ENCODE measurements around the gene MFNG. TPM values are rescaled to one million over a fixed set of nuclear protein-coding genes. Genes with fewer than 3 reads are reported as not detected.

The MFNG gene
- total and polyA plus RNA-seq, 4 donors = 14.3 to 46.7 (median 31.0) TPM

GRCh38 chr22:37440875-37441274 is 45.3 kb downstream of the MFNG start:
- ATAC-seq (ENCODE audit: insufficient read depth, low FRiP score) (no peak), DNase-seq (no peak)
- Histone ChIP-seq H3K9ac (ENCODE audit: insufficient read depth in 1 of 2, low read length in 2 of 2) (no peak overlapping the region), H3K27ac (ENCODE audit: low read depth in 1 of 2, low read length in 1 of 2) (no peak overlapping the region), H3K4me3 (no peak overlapping the region), H3K4me1 (ENCODE audit: control insufficient read depth in 5 of 5, insufficient read depth in 5 of 5, low read length in 5 of 5) (no peaks in the 10 kb centered on the region), H3K9me3 (ENCODE audit: control insufficient read depth in 4 of 4, insufficient read depth in 3 of 4, low read length in 3 of 4) (peaks cover 0 to 12% (median 3%) of the 10 kb centered on the region in 4 donors), H3K27me3 (ENCODE audit: control insufficient read depth in 3 of 3, insufficient read depth in 3 of 3, low read length in 2 of 3) (peaks cover 0 to 4% (median 0%) of the 10 kb centered on the region in 3 donors), H3K36me3 (ENCODE audit: control insufficient read depth in 4 of 4, insufficient read depth in 4 of 4, low read length in 4 of 4) (no peaks in the 10 kb centered on the region)
- WGBS, 2 donors = 91 to 95% methylated on average over 4 of the region's 4 CpGs
- TF ChIP-seq, protein P1, sequence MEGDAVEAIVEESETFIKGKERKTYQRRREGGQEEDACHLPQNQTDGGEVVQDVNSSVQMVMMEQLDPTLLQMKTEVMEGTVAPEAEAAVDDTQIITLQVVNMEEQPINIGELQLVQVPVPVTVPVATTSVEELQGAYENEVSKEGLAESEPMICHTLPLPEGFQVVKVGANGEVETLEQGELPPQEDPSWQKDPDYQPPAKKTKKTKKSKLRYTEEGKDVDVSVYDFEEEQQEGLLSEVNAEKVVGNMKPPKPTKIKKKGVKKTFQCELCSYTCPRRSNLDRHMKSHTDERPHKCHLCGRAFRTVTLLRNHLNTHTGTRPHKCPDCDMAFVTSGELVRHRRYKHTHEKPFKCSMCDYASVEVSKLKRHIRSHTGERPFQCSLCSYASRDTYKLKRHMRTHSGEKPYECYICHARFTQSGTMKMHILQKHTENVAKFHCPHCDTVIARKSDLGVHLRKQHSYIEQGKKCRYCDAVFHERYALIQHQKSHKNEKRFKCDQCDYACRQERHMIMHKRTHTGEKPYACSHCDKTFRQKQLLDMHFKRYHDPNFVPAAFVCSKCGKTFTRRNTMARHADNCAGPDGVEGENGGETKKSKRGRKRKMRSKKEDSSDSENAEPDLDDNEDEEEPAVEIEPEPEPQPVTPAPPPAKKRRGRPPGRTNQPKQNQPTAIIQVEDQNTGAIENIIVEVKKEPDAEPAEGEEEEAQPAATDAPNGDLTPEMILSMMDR (IDR thresholded peaks at IDR 0.05; ENCODE audit: control extremely low read depth, extremely low read depth) = no peak

DNA sequence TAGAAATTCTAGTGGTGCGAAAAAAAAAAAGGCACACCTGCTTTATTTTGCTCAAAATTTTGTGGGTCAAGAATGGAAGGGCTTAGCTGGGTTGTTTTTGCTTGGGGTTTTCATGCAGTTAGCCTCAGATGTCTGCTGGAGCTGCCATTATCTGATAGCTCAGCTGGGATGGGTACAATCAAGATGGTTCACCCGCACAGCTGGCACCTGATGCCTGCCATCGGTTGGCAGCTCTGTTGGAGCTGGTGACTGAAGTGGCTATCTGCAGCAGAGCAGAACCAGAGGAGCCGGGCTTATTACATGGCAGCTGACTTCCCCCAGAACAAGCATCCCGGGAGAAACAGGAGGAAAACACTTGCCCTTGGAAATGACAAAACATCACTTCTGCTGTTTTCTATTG is 46.8 kb downstream of the MFNG start:
- Histone ChIP-seq H3K4me3 (no peak overlapping the region), H3K9me3 (ENCODE audit: control insufficient read depth in 4 of 4, insufficient read depth in 3 of 4, low read length in 3 of 4) (peaks cover 0 to 12% (median 3%) of the 10 kb centered on the region in 4 donors), H3K36me3 (ENCODE audit: control insufficient read depth in 4 of 4, insufficient read depth in 4 of 4, low read length in 4 of 4) (no peaks in the 10 kb centered on the region), H3K27me3 (ENCODE audit: control insufficient read depth in 3 of 3, insufficient read depth in 3 of 3, low read length in 2 of 3) (peaks cover 0 to 3% (median under 1%) of the 10 kb centered on the region in 3 donors), H3K27ac (ENCODE audit: low read depth in 1 of 2, low read length in 1 of 2) (no peak overlapping the region), H3K4me1 (ENCODE audit: control insufficient read depth in 5 of 5, insufficient read depth in 5 of 5, low read length in 5 of 5) (peaks cover 0 to 5% (median 0%) of the 10 kb centered on the region in 5 donors), H3K9ac (ENCODE audit: insufficient read depth in 1 of 2, low read length in 2 of 2) (no peak overlapping the region)
- TF ChIP-seq, protein P1 (IDR thresholded peaks at IDR 0.05; ENCODE audit: control extremely low read depth, extremely low read depth) = no peak
- no peak for DNase-seq
- 66 to 96% methylated on average over 5 of the region's 5 CpGs for WGBS, 2 donors
- ATAC-seq (ENCODE audit: insufficient read depth, low FRiP score) = no peak

GRCh38 chr22:37435970-37436603 is 50.1 kb downstream of the MFNG start:
- Histone ChIP-seq H3K4me1 (ENCODE audit: control insufficient read depth in 5 of 5, insufficient read depth in 5 of 5, low read length in 5 of 5) (peaks cover 0 to 14% (median 0%) of the 10 kb centered on the region in 5 donors), H3K9me3 (ENCODE audit: control insufficient read depth in 4 of 4, insufficient read depth in 3 of 4, low read length in 3 of 4) (peaks cover 0 to 11% (median 3%) of the 10 kb centered on the region in 4 donors), H3K9ac (ENCODE audit: insufficient read depth in 1 of 2, low read length in 2 of 2) (no peak overlapping the region), H3K4me3 (no peak overlapping the region), H3K27me3 (ENCODE audit: control insufficient read depth in 3 of 3, insufficient read depth in 3 of 3, low read length in 2 of 3) (peaks cover 0 to 2% (median 0%) of the 10 kb centered on the region in 3 donors), H3K27ac (ENCODE audit: low read depth in 1 of 2, low read length in 1 of 2) (no peak overlapping the region), H3K36me3 (ENCODE audit: control insufficient read depth in 4 of 4, insufficient read depth in 4 of 4, low read length in 4 of 4) (no peaks in the 10 kb centered on the region)
- TF ChIP-seq, protein P1 (IDR thresholded peaks at IDR 0.05; ENCODE audit: control extremely low read depth, extremely low read depth) = no peak
- DNase-seq = no peak
- WGBS, 2 donors = 88 to 95% methylated on average over 5 of the region's 5 CpGs
- ATAC-seq (ENCODE audit: insufficient read depth, low FRiP score) = no peak

Data from lung (tissue), 12 donors.